ENCODE data around the gene RESP18.

The RESP18 gene

GRCh38 chr2:219309278-219309677 lies 23.3 kb downstream of the RESP18 start, which contains the start of gene PTPRN:
TSS of gene PTPRN (minus strand) at chr2:219309401. CDS start at chr2:219309332, 69 bp downstream.
- FAIRE-seq (no peak), DNase-seq (ENCODE audit: insufficient read length, low spot score) (peak; percentile 88)
- TF ChIP-seq CTCF (IDR thresholded peaks at IDR 0.05; ENCODE audit: insufficient read depth, missing control alignments) = no peak

- no peak for TF ChIP-seq CTCF (IDR thresholded peaks at IDR 0.05; ENCODE audit: insufficient read depth, missing control alignments)
- FAIRE-seq (no peak), DNase-seq (ENCODE audit: insufficient read length, low spot score) (no peak)
Measured at GRCh38 chr2:219308142-219309101, 24.1 kb downstream of the RESP18 start.

GRCh38 chr2:219306047-219306446 lies 26.5 kb downstream of the RESP18 start:
- no peak for TF ChIP-seq CTCF (IDR thresholded peaks at IDR 0.05; ENCODE audit: insufficient read depth, missing control alignments)
- DNase-seq (ENCODE audit: insufficient read length, low spot score) (no peak), FAIRE-seq (no peak)

- TF ChIP-seq CTCF (IDR thresholded peaks at IDR 0.05; ENCODE audit: insufficient read depth, missing control alignments) = no peak
- FAIRE-seq (no peak), DNase-seq (ENCODE audit: insufficient read length, low spot score) (no peak)
Measured at GRCh38 chr2:219304223-219304622, 28.3 kb downstream of the RESP18 start.

- no peak for FAIRE-seq
Measured at GRCh38 chr2:219302412-219302968, 30.1 kb downstream of the RESP18 start.

GRCh38 chr2:219300022-219300421 lies 32.5 kb downstream of the RESP18 start:
- no peak for FAIRE-seq
- DNase-seq (ENCODE audit: insufficient read length, low spot score) = no peak
- TF ChIP-seq CTCF (IDR thresholded peaks at IDR 0.05; ENCODE audit: insufficient read depth, missing control alignments) = no peak

More at GRCh38 chr2:219302412-219302968, 30.1 kb downstream of the RESP18 start:
- TF ChIP-seq CTCF (IDR thresholded peaks at IDR 0.05; ENCODE audit: insufficient read depth, missing control alignments) = no peak
- no peak for DNase-seq (ENCODE audit: insufficient read length, low spot score)

- FAIRE-seq = no peak
- no peak for TF ChIP-seq CTCF (IDR thresholded peaks at IDR 0.05; ENCODE audit: insufficient read depth, missing control alignments)
- no peak for DNase-seq (ENCODE audit: insufficient read length, low spot score)
Measured at GRCh38 chr2:219299372-219299760, 33.2 kb downstream of the RESP18 start.

All from D721Med (cell line).